Measurements from ENCODE around the gene PAK6.

The PAK6 gene

GRCh38 chr15:40238532-40239403 lies at the start of gene PAK6:
PAK6 (plus strand) TSS chr15:40239063; CDS start chr15:40264786, 25,723 bp downstream.
- FAIRE-seq, result no peak

DNA sequence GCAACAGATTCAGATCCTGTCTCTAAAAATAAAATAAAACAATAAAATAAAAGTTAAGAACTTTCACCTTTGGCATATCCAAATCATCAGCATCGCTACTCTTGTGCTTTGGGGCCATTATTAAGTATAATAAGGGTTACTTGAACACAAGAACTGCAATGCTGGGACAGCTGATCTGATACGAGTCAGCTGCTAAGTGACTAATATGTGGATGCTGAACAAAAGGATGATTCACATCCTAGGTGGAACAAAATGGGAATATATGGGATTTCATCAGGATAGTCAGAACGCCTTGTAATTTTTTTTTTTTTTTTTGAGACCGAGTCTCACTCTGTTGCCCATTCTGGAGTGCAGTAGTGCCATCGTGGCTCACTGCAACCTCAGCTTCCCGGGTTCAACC lies 48.3 kb upstream of the PAK6 start:
- FAIRE-seq, result no peak

DNA sequence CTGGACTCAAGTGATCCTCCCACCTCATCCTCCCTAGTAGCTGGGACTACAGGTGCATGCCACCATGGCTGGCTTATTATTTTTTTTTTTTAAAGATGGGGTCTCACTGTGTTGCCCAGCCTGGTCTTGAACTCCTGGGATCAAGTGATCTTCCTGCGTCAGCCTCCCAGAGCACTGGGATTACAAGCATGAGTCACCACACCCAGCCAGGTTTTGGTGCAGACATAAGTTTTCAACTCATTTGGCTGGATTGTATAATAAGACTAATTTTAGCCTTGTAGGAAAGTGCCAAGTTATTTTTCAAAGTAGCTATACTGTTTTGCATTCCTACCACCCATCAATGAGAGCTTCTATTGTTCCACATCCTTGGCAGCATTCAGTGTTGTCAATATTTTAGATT lies 45.9 kb upstream of the PAK6 start:
- FAIRE-seq, result no peak

DNA sequence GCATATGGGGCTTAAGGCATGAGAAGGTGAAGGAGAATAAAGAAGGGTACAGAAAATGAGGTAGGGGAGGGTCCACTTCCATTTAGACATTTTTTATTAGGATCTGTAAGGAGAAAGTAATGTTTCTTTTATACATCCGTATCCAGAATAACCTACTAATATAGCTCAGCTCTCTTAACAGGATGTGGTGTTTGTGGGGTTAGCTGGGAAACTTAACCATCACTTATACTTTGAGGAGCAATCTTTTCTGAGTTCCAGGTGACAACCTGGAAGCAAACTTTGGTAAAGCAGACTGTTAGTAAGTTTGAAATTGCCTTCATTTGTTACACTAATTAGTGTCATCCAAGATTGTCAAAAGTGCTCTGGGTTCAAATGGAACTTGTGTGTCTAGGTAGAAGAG lies 41.4 kb upstream of the PAK6 start:
- FAIRE-seq, result no peak

- no peak for FAIRE-seq
Measured at GRCh38 chr15:40198355-40199085, 40.3 kb upstream of the PAK6 start.

- FAIRE-seq, result no peak
Measured at GRCh38 chr15:40204100-40204499, 34.8 kb upstream of the PAK6 start.

GRCh38 chr15:40217166-40217824 lies 21.6 kb upstream of the PAK6 start:
- FAIRE-seq, result peak; percentile 95

- FAIRE-seq, result no peak
Measured at GRCh38 chr15:40219801-40220200, 19.1 kb upstream of the PAK6 start.

DNA sequence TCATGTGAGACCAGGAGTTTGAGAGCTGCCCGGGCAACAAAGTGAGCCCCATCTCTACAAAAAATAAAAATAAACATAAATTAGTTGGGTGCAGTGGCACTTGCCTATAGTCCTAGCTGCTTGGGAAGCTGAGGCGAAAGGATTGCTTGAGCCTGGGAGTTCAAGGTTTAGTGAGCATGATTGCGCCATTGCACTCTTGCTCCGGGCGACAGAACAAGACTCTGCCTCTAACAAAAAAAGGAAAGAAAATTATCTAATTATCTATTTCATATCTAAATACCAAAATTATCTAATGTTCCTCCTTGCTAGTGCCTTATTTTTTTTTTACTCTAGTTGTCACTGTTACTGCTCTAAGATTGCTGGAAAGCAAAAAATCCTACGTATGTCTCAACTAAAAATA lies 16.7 kb upstream of the PAK6 start:
- FAIRE-seq, result no peak

DNA sequence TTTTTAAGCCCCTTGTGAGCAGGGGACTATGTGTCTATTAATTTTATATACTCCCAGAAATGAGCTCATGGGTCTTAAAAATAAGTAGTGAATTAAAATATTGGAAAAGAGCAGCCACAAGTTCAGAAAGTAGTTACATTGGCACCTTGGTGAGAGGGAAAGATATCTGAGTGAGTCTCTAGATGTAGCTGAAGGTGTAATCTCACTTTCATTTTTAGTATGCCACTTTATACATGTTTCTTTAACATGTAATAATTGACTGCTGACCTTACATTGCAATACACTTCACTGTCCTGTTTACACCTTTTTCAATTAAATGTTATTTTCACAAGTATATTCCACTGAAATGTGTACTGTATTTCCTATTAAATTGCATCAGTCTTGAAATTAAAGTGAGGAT lies 12.1 kb upstream of the PAK6 start:
- no peak for FAIRE-seq

- no peak for FAIRE-seq
Measured at GRCh38 chr15:40229316-40229715, 9.5 kb upstream of the PAK6 start.

DNA sequence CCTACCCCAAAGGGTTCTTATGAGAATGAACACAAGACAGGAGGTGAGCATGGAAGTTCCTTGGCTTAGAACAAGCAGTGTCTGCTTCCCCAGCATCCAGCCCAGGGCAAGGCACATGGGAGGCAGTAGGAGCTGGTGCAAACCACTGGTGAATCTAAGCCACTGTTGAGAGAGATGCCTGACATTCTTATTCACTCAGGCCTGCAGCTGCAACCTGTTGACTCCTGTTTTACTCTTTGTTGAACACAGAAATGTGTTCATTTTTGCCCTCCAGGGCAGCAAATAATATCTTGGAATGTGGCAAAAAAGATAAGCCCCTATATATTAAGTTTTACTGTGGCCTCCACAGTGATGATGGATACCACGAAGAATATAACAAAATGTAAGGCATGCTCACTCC lies 8.9 kb upstream of the PAK6 start:
- FAIRE-seq, result no peak

GRCh38 chr15:40232625-40233070 lies 6.2 kb upstream of the PAK6 start:
- FAIRE-seq, result no peak

DNA sequence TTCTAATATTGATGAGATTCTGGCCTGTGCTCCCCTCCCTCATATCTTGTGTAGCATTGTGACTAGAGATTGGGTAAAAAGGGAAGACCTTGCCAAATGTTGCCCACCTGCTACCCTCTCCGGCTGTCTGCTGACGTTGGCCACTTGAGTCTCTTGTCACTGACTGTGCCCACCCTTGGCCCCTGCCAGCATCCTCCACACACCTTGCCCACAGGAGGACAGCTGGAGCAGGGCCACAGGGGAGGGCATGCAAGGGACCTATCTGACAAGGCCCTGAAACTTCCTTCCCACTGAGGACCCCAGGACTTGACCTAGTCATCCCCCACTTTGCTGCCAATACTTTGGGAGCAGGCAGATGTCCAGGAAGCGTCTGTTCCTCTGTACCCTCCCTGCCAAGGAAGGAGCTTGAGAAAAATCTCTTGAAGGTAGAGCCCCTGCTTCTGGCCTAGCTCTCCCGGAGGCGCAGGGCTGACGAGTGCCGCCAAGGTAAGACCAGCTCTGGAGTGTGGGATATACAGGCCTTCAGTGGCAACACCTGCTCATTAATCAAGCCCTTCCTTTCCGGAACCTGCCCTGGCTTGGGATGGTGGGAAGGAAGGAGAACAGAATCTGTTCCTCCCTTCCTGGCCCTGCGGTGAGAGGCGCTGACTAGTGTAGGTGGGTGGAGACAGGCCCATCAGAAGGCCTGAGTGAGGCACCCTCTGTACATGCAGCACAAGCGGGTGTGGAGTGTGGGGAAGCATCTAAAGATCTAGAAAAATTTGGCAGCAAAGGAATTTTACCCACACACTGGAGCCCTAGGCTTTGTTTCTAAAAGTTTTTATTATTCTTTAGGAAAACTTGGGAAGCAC lies 4.9 kb upstream of the PAK6 start:
- no peak for FAIRE-seq

DNA sequence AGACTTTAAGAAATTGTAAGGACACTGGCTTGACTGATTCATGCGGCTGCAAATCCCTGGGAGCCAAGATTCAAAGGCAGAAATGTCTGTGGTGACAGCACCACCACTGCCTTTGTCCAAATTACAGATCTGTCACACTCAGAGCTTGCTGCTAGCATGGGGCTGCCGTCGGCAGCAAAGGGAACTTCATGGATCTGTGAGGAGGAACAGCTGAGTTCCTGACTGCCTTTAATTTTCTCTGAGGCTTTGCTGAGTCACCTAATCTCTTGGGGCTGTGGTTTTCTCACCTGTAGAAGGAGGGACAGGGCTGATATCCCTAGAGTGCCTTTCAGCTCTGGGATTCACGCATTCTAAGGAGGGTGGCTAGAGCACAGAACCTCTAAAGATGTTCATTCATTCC lies 4.1 kb upstream of the PAK6 start:
- FAIRE-seq, result no peak

- no peak for FAIRE-seq
Measured at GRCh38 chr15:40235201-40235885, 3.5 kb upstream of the PAK6 start.

- FAIRE-seq, result no peak
Measured at GRCh38 chr15:40239404-40239692, 485 bp downstream of the PAK6 start.

DNA sequence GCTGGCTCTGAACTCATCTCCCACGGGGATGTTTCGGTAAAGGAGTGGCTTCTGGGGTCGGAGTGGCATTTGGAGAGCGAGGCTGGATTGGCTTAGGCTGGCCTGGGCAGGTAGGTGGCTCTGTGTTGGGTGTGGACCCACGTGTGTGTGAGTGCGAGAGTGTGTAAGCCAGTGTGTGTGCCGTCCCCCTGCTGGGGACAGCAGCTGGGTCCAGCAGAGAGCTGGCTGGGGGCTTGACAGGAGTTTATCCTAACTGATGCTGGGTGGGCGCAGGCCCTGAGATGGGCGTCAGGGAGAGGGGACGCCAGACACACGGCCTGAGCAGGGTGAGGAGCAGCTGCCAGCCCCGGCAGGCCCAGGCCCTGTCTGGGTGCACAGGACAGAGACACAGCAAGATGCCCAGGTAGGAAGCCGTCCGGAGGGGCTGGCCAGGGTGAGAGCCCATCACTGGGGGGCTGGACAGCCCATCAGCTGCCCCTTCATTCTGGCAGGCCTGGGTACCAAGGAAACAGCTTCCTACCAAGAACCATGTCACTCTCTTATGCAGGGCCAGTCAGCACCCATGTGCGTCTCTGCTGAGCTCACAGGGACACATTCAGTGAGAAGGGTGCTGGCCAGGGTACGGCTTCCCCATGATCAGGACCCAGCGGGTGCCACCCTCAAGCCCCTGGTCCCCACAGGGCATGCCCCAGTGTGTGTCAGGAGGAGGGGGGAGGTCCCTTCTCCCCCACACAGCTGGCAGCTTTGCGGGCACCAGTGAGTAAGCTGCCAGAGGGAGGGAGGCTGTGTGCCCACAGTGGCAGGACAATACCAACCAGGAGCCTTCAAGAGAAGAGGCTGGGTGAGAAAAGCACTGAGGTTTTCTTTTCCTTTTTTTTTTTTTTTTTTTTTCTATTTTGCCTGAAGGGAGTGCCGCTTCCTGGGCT lies 1.1 kb downstream of the PAK6 start:
- no peak for FAIRE-seq

DNA sequence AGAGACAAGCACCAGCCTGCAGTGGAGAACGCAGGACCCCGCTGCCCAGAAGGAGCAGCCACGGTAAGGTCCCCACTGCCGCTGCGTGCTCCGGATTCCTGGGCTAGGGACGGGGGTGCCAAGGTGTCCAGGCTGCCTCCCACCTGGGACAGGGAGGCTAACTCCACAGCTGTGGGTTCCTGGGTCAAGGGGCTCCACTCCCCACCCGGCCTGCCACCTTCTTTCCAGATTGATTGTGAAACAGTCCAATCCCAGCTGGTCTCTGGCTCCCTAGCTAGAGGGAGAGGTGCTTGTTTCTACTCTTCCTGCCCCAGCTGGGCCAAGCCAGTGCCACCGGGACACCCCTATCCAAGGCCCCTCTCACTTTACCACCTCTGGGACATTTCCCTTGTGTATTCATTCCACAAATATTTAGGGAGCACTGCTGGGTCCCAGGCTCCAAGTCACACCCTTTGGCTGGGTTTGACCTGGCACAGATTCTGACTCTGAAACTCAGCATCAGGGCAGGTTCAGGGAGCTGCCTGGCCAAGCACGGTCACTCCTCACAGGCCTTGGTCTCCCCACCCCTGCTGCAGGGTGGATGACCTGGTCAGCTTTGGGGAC lies 1.9 kb downstream of the PAK6 start:
- no peak for FAIRE-seq
